ENCODE measurements around the gene MAMDC2. TPM values are rescaled to one million over a fixed set of nuclear protein-coding genes. Genes with fewer than 3 reads are reported as not detected.

MAMDC2 gene
- polyA plus RNA-seq, 2 of the 4 experiments (the other 2 are of a cell fraction): 0.30 to 0.34 TPM

DNA sequence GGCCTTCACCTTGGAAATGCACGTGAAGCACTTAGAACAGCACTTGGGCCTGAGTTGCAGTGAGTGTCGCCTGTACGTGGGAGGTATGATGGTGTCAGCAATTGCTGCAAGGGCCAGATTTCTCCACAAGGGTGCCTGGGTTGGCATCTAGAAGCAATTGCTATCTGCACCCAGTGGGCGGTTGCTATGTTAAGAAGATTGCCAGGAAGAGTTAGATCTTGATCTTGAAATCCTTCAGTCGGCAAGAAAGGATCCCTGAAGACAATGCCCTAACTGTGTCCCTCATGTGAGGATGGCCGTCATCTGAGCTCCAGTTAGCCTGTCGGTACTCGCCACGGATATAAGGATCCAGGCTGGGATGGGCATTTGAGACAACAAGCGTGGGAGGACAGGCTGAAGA lies 62.9 kb downstream of the MAMDC2 start:
- DNase-seq (ENCODE audit: low read depth in 1 of 2, low spot score in 1 of 2) (no peak), ATAC-seq (no peak), FAIRE-seq (no peak)
- H3K27ac ChIP-seq: no peak overlapping the region
- H3K4me3 ChIP-seq: no peak overlapping the region
- 66% methylated on average over 10 of the region's 10 CpGs for WGBS (ENCODE audit: missing lambda C conversion rate)
- H3K4me1 ChIP-seq: no peaks in the 10 kb centered on the region
- H3K9me3 ChIP-seq: no peaks in the 10 kb centered on the region
- ChIA-PET CTCF (interaction anchor here (0.5 to 1.6 kb wide), 3 partner anchors 11 to 123 kb away, joined by 3 to 4 read pairs (median 3); no protein-coding TSS in a partner anchor), POLR2A (no interaction called here)
- H3K4me2 ChIP-seq: no peak overlapping the region
- TF ChIP-seq HEYL (CRISPR knock-in tag; IDR thresholded peaks at IDR 0.05) (no peak), TFCP2L1 (CRISPR knock-in tag; IDR thresholded peaks at IDR 0.05) (no peak), ZNF302 (CRISPR knock-in tag; IDR thresholded peaks at IDR 0.05) (no peak), E2F6 (IDR thresholded peaks at IDR 0.05; ENCODE audit: borderline replicate concordance, low read depth) (no peak), RCOR1 (IDR thresholded peaks at IDR 0.05; ENCODE audit: low read depth, low read length) (no peak), CHD4 (IDR thresholded peaks at IDR 0.05; ENCODE audit: borderline replicate concordance) (no peak), RNF2 (IDR thresholded peaks at IDR 0.05; ENCODE audit: borderline replicate concordance, low read depth) (no peak), POLR2AphosphoS2 (conservative IDR thresholded peaks at IDR 0.05; ENCODE audit: low read length) (no peak)

- WGBS (ENCODE audit: missing lambda C conversion rate): 83% methylated on average over 1 of the region's 1 CpG
- H3K4me2 ChIP-seq: no peak overlapping the region
- no peak for ATAC-seq
- ChIA-PET POLR2A (no interaction called here), CTCF (interaction anchor here (1.5 to 8.7 kb wide), 4 partner anchors 15 to 136 kb away, joined by 3 to 157 read pairs (median 32); no protein-coding TSS in a partner anchor)
- no peak for FAIRE-seq
- DNase-seq (ENCODE audit: low read depth in 1 of 2, low spot score in 1 of 2): no peak
- H3K9me3 ChIP-seq: no peaks in the 10 kb centered on the region
- TF ChIP-seq CHD2 (IDR thresholded peaks at IDR 0.05; ENCODE audit: low read length, partially characterized antibody) (no peak), TFCP2L1 (CRISPR knock-in tag; IDR thresholded peaks at IDR 0.05) (no peak), HDAC2 (IDR thresholded peaks at IDR 0.05) (no peak), RAD21 (conservative IDR thresholded peaks at IDR 0.05 in 1 of 2, IDR thresholded peaks at IDR 0.05 in 1 of 2) (no peak), MAZ (IDR thresholded peaks at IDR 0.05; ENCODE audit: borderline replicate concordance, low read depth, low read length) (no peak), NR3C1 (IDR thresholded peaks at IDR 0.05) (no peak), SREBF2 (IDR thresholded peaks at IDR 0.05) (no peak), ZFP36 (IDR thresholded peaks at IDR 0.05; ENCODE audit: borderline replicate concordance, partially characterized antibody) (no peak), MYC (IDR thresholded peaks at IDR 0.05; ENCODE audit: borderline replicate concordance, low read length) (no peak), ESRRA (IDR thresholded peaks at IDR 0.05; ENCODE audit: borderline replicate concordance, low read length) (no peak), JUN (IDR thresholded peaks at IDR 0.05) (no peak), JUNB (IDR thresholded peaks at IDR 0.05) (no peak), CHD4 (IDR thresholded peaks at IDR 0.05; ENCODE audit: borderline replicate concordance) (no peak), HOXB13 (CRISPR knock-in tag; IDR thresholded peaks at IDR 0.05; ENCODE audit: low read depth) (no peak), EHF (CRISPR knock-in tag; IDR thresholded peaks at IDR 0.05) (no peak), PHF8 (IDR thresholded peaks at IDR 0.05; ENCODE audit: borderline replicate concordance, low read depth) (no peak)
- TF ChIP-seq, protein P1, sequence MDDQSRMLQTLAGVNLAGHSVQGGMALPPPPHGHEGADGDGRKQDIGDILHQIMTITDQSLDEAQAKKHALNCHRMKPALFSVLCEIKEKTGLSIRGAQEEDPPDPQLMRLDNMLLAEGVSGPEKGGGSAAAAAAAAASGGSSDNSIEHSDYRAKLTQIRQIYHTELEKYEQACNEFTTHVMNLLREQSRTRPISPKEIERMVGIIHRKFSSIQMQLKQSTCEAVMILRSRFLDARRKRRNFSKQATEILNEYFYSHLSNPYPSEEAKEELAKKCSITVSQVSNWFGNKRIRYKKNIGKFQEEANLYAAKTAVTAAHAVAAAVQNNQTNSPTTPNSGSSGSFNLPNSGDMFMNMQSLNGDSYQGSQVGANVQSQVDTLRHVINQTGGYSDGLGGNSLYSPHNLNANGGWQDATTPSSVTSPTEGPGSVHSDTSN (IDR thresholded peaks at IDR 0.05): no peak
- TF ChIP-seq, protein P2, sequence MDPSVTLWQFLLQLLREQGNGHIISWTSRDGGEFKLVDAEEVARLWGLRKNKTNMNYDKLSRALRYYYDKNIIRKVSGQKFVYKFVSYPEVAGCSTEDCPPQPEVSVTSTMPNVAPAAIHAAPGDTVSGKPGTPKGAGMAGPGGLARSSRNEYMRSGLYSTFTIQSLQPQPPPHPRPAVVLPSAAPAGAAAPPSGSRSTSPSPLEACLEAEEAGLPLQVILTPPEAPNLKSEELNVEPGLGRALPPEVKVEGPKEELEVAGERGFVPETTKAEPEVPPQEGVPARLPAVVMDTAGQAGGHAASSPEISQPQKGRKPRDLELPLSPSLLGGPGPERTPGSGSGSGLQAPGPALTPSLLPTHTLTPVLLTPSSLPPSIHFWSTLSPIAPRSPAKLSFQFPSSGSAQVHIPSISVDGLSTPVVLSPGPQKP (IDR thresholded peaks at IDR 0.05; ENCODE audit: low read depth, low read length): no peak
- H3K27ac ChIP-seq: no peak overlapping the region
- H3K4me1 ChIP-seq: no peaks in the 10 kb centered on the region
- H3K4me3 ChIP-seq: no peak overlapping the region
Measured at GRCh38 chr9:70107558-70107957, 63.9 kb downstream of the MAMDC2 start.
